ENCODE results near the gene NUDT6.

DNA sequence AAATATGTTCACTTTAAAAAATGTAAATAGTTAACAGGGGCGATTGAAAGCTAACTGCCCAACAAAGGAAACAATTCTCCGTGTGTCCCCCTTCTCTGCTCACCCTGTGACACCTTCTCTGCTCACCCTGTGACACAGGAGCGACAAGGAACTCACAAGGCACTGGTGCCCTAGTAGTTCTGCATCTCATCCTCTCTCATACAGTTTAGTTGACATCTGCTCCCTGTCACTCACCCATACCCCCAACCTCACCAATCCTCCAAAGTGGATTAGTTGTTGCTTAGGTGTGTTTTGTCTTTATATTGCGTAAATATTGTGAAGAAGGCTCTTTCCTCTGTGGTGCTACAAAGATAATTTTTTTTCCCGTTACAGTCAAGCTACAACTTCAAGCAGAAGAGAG lies 46.4 kb downstream of the NUDT6 start:
- TF ChIP-seq CTCF (IDR thresholded peaks at IDR 0.05) (no peak), POLR2A (IDR thresholded peaks at IDR 0.05) (no peak)

Data from thyroid gland (tissue), 4 donors.